Stimulated activated CD8-positive, alpha-beta memory T cell treated with anti-CD3 and anti-CD28 coated beads, Interleukin-15, amount 100 ng/mL, for 48 hours (primary cell): ENCODE results near the gene RNF149.
"Not testable (repeated sequence)": the region's sequence is repeated elsewhere in the genome, so short reads cannot be mapped to it uniquely, and the experiment has no call there.

Experiments
- DNase-seq, 2 donors: peaks; one replicate each; pipeline ENCODE4 v3.0.0-alpha.2; 2020; ENCODE audit warnings: low read depth in 2 of 2

The RNF149 gene

GRCh38 chr2:101255501-101255900 is 53.0 kb downstream of the RNF149 start:
- DNase-seq = no peak

DNA sequence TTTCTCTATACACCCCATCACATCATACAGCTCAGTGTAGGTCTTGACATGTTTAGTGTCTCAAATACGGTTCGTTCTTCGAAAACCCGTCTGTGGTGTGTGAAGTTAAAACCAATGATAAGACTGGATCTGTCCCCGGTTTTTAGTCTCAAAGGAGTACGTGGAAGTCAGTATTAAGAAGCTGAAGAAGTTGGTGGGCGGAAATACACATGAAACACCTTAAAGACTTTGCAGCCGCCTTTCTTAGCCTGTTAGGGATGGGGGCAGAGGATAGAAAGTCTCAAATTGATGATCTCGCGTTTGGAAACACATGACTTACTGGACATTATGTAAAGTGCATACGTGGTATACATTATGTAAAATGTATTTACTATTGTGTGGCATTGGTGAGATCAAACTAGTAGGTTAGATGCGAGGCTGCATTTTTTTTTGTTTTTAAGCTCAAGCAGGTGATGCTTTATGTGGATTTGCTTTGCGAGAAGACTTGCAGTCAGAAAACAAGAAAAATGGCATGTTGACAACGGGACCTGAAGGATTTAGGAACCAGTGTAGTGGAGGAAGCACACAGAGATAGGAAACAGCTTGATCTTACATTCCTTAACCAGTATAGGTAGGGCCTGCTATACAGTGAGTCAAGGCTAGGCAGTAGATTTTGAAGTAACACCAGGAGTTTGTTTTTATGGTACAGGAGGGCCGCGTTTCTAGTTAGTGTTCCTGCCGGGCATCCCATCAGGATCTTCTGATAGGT is 54.6 kb downstream of the RNF149 start:
- DNase-seq = no peak

DNA sequence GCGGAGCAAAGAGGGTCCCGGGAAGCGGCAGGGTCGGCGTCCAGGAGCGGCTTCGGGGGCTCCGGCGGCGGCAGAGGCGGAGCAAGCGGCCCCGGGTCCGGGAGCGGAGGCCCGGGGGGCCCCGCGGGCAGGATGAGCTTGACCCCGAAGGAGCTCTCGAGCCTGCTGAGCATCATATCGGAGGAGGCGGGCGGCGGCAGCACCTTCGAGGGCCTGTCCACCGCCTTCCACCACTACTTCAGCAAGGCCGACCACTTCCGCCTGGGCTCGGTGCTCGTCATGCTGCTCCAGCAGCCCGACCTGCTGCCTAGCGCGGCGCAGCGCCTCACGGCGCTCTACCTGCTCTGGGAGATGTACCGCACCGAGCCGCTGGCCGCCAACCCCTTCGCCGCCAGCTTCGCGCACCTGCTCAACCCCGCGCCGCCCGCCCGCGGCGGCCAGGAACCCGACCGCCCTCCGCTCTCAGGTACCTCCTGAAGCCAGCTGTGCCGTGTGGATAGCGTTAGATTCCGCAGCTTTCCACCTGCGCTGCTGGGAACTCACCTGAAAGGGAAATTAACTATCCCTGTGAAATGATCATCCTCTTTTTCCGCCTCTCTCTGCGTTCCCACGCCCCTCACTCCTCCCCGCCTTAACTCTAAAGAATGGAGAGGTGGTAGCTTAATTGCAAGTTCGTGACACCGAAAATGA is 55.3 kb downstream of the RNF149 start:
- DNase-seq = peak; percentile 57 to 59

DNA sequence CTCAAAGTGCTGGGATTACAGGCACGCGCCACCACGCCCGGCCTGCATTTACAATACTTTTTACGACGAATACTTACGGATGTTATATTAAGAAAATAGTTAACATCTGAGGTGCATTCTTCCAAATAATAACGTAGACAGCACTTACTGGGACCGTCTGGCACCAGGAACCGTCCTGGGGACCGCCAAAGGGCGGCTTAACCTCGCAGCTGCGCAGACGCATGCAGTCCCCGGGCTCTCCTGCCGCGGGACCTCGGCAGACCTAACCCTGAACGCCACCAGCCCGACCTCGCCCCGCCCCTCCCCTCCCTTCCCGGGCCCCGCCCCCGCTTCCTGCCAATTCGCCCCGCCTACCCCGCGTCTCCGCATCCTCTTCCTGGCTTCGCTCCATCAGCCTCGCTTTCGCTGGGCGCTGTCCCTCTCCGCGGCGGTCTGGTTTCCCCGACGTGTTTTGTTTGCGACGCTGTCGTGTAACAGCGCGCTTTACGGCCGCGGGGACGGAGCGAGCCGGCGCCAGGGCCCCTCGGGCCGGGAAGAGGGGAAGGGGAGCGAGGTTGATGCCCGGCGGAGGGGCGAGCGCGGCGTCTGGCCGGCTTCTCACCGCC is 56.0 kb downstream of the RNF149 start, which contains the start of gene CNOT11:
CNOT11 (plus strand) TSS at position 479 of the 605 bp plus-strand sequence; CDS start at position 558, 79 bp downstream.
- DNase-seq = peak; percentile 96 to 98

- no peak for DNase-seq
These were observed 56.6 kb downstream of the RNF149 start for GRCh38 chr2:101251844-101252407.

DNA sequence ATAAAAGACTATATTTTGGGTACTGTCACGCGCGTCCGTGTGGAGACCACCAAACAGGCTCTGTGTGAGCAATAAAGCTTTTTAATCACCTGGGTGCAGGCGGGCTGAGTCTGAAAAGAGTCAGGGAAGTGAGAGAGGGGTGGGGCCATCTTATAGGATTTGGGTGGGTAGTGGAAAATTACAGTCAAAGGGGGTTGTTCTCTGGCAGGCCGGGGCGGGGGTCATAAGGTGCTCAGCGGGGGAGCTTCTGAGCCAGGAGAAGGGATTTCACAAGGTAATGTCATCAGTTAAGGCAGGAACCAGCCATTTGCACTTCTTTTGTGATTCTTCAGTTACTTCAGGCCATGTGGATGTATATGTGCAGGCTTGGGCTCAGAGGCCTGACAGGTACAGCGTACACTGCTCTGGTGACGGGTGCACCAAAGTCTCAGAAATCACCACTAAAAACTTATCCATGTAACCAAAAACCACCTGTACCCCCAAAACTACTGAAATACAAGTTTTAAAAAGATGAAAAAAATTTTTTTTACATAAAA is 57.2 kb downstream of the RNF149 start:
- not testable (repeated sequence) for DNase-seq

DNA sequence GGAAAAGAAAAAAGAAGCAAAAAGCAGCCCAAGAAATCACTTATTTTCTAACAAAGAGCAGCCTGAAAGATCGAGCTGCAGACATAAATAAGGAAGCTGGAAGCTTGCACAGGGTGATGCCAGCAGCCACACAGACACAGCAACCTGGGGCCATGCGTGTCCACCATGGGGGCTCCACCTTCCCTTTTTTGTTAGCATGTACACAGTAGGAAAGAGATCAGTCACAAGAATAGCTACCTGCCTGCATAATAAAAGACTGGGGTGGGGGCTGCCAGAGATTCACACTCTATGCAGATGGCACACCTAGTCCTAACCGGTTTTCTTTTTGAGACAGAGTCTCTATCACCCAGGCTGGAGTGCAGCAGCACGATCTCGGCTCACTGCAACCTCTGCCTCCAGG is 58.7 kb downstream of the RNF149 start:
- no peak for DNase-seq

GRCh38 chr2:101248756-101249155 is 59.7 kb downstream of the RNF149 start:
- not testable (repeated sequence) for DNase-seq

DNA sequence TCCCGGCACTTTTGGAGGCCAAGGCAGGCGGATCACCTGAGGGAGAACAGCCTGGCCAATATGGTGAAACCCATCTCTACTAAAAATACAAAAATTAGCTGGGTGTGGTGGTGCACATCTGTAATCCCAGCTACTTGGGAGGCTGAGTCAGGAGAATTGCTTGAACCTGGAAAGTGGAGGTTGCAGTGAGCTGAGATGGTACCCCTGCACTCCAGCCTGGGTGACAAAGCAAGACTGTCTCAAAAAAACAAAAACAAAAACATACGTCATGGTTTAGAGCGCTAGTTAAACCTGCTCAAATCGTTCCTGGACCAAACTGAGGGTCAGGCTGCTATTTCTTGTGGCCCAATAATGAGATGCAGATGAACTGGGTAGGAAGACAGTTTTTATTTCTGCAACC is 63.0 kb downstream of the RNF149 start:
- not testable (repeated sequence) for DNase-seq

- DNase-seq = not testable (repeated sequence)
These were observed 63.6 kb downstream of the RNF149 start for GRCh38 chr2:101244899-101245298.

- not testable (repeated sequence) for DNase-seq
These were observed 64.1 kb downstream of the RNF149 start for GRCh38 chr2:101244373-101244772.

- DNase-seq = no peak
These were observed 67.3 kb downstream of the RNF149 start for GRCh38 chr2:101241158-101241557.

- not testable (repeated sequence) for DNase-seq
These were observed 67.8 kb downstream of the RNF149 start for GRCh38 chr2:101240694-101241093.

DNA sequence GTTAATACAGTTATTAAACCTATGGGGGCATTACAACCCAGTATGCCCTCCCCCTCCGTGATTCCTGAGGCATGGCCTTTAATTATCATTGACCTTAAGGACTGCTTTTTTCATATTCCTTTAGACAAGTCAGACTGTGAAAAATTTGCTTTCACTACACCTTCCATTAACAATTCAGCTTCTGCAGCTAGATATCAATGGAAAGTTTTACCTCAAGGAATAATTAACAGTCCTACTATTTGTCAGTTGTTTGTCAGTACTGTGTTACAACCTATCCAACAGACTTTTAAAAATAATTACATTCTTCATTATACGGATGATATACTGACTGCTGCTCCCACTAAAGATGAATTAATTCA is 68.8 kb downstream of the RNF149 start:
- not testable (repeated sequence) for DNase-seq

DNA sequence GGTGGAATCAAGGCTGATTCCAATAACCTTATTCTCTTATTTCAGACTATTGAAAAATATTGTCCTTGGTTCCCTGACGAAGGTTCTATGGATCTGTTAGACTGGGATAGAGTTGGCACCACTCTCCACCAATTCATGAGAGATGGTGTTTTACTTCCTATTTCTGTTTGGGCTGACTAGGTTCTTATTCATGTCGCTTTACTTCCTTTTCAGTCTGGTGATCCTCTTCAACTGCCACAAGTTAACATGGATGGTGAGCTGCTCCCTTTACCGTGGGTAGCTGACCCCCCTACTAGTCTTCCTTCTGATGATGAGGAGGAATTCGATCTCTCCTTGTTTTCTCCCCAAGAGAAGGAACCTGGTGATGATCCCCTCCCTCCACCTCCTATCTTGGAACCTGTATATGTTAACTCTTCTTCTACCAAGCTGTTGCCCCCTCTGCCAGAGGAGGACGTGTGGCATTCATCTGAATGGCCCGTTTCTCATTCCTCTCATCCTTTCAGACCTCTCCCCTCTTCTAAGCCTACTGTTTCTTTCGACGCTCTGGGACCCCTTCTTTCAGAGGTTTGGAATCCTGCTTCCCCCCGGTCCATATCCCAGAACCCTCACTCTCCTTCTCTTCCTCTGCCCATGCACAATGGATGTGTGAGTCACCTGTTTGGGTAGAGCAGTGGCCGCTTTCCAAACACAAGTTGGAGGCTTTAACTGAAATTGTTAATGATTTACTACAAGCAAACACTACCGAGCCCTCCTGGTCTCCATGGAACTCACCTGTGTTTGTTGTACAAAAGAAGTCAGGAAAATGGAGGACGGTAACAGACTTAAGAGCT is 69.4 kb downstream of the RNF149 start:
- no peak for DNase-seq

DNA sequence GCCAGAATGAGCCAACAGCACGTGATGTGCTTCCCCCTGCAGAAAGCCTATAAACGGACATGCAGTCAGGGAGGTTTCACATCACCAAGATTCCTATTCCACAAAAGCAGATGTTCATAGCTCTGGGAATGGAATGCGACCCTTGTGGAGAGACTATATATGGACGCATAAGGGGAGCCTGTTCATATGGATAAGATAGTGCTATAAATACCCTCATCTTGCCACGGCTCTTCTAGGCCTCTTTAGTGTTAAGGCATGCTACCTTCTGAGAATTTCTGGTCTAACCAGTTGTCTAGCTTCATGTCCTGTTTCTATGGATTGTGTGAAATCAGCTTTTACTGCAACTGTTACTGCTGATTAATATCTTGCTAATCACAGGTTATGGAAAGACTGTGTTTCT is 70.6 kb downstream of the RNF149 start:
- DNase-seq = not testable (repeated sequence)

- not testable (repeated sequence) for DNase-seq
These were observed 72.5 kb downstream of the RNF149 start for GRCh38 chr2:101235956-101236355.

DNA sequence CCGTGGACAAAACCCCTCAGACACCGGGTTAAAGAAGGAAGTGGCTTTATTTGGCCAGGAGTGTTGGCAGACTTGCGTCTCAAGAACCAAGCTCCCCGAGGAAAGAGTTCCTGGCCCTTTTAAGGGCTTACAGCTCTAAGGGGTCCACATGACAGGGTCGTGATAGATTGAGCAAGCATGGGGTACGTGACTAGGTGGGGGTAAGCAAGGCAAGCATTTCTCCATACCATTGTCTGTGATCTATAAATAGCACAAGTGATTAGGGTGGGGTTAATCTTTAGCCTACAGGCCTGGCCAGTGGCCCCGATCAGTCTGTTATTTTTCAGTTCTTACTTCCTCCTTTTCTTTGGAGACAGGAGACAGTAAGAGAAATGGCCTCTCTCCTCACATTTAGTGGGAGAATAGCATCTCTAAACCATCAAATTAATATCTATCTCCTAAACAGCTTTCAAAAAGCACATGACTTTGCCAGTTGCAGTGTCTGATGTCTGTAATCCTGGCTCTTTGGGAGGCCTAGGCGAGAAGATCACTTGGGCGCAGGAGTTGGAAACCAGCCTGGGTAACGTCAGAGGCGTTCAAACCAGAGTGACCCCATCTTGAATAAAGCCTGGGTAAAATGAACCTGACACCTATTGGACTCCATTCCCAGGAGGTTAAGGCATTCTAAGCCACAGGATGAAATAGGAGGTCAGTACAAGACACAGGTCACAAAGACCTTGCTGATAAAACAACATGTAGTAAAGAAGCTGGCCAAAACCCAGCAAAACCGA is 74.1 kb downstream of the RNF149 start:
- no peak for DNase-seq

DNA sequence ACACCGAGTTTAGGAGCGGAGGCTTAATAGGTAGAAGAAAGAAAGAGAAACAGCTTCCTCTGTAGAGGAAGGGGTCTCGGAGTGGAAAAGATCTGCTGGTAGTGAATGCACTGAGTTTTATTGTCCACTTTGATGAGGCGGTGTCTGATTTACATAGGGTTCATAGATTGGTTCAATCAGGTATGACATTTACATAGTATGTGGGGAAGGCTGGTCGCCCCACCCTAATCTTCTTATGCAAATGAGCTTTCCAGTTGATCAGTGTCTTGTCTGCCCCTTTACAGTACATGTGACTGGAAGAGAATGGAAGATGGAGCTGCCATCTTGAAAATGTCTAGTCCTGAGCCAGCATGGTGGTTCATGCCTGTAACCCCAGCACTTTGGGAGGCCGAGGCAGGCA is 75.7 kb downstream of the RNF149 start:
- DNase-seq = no peak

- DNase-seq = no peak
These were observed 76.4 kb downstream of the RNF149 start for GRCh38 chr2:101231937-101232730.
